ENCODE data around the gene MCRIP1.

Gene MCRIP1

DNA sequence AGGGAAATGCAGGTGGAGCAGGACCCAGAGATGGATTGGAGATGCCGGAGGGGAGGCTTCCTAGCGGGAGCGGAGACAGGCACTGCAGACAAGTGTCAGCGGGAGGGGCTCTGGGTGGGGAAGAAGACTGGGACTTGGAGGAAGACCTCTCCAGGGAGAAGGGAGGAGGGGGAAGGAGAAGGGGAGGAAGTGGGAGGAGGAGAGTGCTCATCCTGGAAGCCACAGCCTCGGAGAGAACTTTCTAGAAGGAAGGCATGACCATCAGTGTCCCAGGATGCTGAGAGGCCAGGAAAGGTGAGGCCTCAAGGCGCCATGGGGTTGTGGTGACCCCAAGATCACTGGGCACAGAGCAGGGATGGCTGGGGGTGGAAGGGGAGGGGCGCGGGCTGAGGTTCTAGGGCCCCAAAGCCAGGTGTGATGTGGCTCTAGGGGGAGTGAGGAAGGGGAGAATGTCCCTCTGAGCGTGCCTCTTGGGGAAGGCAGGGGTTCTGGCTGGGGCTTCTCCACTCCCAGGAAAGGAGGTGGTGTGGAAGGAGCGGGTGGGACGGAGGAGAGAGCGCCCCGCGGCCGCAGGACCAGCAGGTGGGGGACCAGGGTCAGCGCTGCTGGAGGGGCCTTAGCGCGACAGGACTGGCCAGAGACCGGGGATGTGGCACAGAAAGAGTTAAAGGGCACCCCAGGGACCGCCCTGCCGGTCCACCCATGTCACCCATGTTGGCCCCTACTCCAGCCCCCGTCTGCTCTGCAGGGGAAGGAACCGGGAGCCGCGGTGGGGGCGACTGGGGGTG is 30.0 kb downstream of the MCRIP1 start:
- no peak for DNase-seq

GRCh38 chr17:81802048-81802758 is 30.9 kb downstream of the MCRIP1 start:
- DNase-seq = no peak

DNA sequence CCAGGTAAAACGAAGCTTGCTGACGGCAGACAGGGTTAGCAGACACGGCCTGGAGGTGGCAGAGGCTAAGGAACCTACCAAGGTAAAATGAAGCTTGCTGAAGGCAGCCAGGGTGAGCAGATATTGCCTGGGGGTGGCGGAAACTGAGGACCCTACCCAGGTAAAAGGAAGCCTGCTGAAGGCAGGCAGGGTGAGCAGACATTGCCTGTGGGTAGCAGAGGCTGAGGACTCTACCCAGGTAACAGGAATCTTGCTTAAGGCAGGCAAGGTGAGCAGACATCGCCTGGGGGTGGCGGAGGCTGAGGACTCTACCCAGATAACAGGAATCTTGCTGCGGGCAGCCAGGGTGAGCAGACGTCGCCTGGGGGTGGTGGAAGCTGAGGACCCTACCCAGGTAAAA is 31.8 kb downstream of the MCRIP1 start:
- no peak for DNase-seq

- DNase-seq = no peak
Observed at GRCh38 chr17:81794509-81794908, 38.6 kb downstream of the MCRIP1 start.

GRCh38 chr17:81794074-81794476 is 39.0 kb downstream of the MCRIP1 start:
- no peak for DNase-seq

DNA sequence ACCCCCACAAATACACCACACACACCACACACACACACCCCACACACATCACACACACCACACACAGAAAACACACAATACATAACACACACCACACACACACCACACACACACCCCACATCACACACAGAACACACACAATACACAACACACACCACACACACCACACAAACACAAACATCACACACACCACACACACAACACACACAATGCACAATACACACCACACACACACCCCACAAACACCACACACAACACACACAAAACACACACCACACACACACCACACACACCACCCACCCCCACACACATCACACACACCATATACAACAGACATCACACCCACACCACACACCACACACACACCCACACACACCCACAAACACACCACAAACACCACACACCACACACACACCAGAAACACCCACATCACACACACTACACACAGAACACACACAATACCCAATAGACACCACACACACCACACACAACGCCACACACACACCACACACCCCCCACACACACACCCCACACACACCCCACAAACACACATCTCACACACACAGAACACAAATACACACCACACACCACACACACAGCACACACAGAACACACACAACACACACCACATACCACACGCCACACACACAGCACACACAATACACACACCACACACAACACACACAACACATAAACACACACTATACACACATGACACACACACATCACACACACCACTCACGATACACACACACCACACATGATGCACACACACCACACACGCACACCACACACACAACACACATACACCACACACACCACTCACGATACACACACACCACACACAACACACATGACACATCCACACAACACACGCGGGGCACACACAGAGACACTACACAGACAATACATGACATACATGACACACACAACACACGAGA is 40.1 kb downstream of the MCRIP1 start:
- no peak for DNase-seq

All from CD4-positive, alpha-beta T cell treated with Interleukin-12 subunit alpha and Interleukin-12 subunit beta, for 1 hour (primary cell).